ENCODE data around the gene RHOXF1.
"Not testable (repeated sequence)": the region's sequence is repeated elsewhere in the genome, so short reads cannot be mapped to it uniquely, and the experiment has no call there.

RHOXF1 gene

GRCh38 chrX:120115438-120115963 is at the start of gene RHOXF1:
Gene RHOXF1 (minus strand): TSS chrX:120115913. CDS start chrX:120115862, 51 bp downstream.
- DNase-seq: no peak

- DNase-seq: not testable (repeated sequence)
Observed at GRCh38 chrX:120159086-120159485, 43.4 kb upstream of the RHOXF1 start.

GRCh38 chrX:120158313-120158712 is 42.6 kb upstream of the RHOXF1 start, which contains the start of gene RHOXF2:
Gene RHOXF2 (plus strand): TSS chrX:120158613. CDS start chrX:120158751, 138 bp downstream.
- DNase-seq: not testable (repeated sequence)

- not testable (repeated sequence) for DNase-seq
Observed at GRCh38 chrX:120150109-120150744, 34.5 kb upstream of the RHOXF1 start.

- no peak for DNase-seq
Observed at GRCh38 chrX:120147537-120147936, 31.8 kb upstream of the RHOXF1 start.

GRCh38 chrX:120146323-120146722 is 30.6 kb upstream of the RHOXF1 start:
- not testable (repeated sequence) for DNase-seq

- DNase-seq: no peak
Observed at GRCh38 chrX:120145295-120145925, 29.7 kb upstream of the RHOXF1 start.

GRCh38 chrX:120144178-120144844 is 28.6 kb upstream of the RHOXF1 start:
- DNase-seq: no peak

- no peak for DNase-seq
Observed at GRCh38 chrX:120140293-120140981, 24.7 kb upstream of the RHOXF1 start.

GRCh38 chrX:120137439-120137838 is 21.7 kb upstream of the RHOXF1 start:
- no peak for DNase-seq

GRCh38 chrX:120136840-120137239 is 21.1 kb upstream of the RHOXF1 start:
- no peak for DNase-seq

- DNase-seq: no peak
Observed at GRCh38 chrX:120136128-120136527, 20.4 kb upstream of the RHOXF1 start.

GRCh38 chrX:120128306-120128846 is 12.7 kb upstream of the RHOXF1 start:
- DNase-seq: not testable (repeated sequence)

GRCh38 chrX:120125444-120125843 is 9.7 kb upstream of the RHOXF1 start:
- no peak for DNase-seq

- no peak for DNase-seq
Observed at GRCh38 chrX:120120223-120120622, 4.5 kb upstream of the RHOXF1 start.

GRCh38 chrX:120111611-120112010 is 4.1 kb downstream of the RHOXF1 start:
- no peak for DNase-seq

- no peak for DNase-seq
Observed at GRCh38 chrX:120109378-120109777, 6.3 kb downstream of the RHOXF1 start.

- not testable (repeated sequence) for DNase-seq
Observed at GRCh38 chrX:120104707-120105106, 11.0 kb downstream of the RHOXF1 start.

GRCh38 chrX:120101057-120101456 is 14.7 kb downstream of the RHOXF1 start:
- not testable (repeated sequence) for DNase-seq

GRCh38 chrX:120090208-120090607 is 25.5 kb downstream of the RHOXF1 start:
- no peak for DNase-seq

- DNase-seq: no peak
Observed at GRCh38 chrX:120087289-120088017, 28.3 kb downstream of the RHOXF1 start.

Data from NCI-H345 (cell line).